Endodermal cell (in vitro differentiated cells): ENCODE data around the gene PRPF40B. TPM values are rescaled to one million over a fixed set of nuclear protein-coding genes. Genes with fewer than 3 reads are reported as not detected.

Source experiments
- DNase-seq: peaks from one replicate; pipeline ENCODE4 v3.0.0-alpha.2; 2017
- H3K27ac ChIP-seq: 2 replicates; pipeline ENCODE4 v1.5.1; 2013; ENCODE audit warnings: mild to moderate bottlenecking, low read depth, low read length, moderate library complexity
- H3K27me3 ChIP-seq: 2 replicates; pipeline ENCODE4 v1.6.1; 2013; ENCODE audit warnings: mild to moderate bottlenecking, low read length, moderate library complexity; ENCODE audit not compliant: insufficient read depth, control insufficient read depth, poor library complexity, severe bottlenecking
- H3K36me3 ChIP-seq: 2 replicates; pipeline ENCODE4 v1.7.0; 2013; ENCODE audit warnings: mild to moderate bottlenecking, low read length, moderate library complexity; ENCODE audit not compliant: control insufficient read depth, insufficient read depth
- H3K4me1 ChIP-seq: one replicate; pipeline ENCODE4 v1.7.0; 2013; ENCODE audit warnings: low read length; ENCODE audit not compliant: control insufficient read depth, insufficient read depth
- H3K4me3 ChIP-seq: 2 replicates; pipeline ENCODE4 v1.5.1; 2013; ENCODE audit warnings: mild to moderate bottlenecking, low read length, moderate library complexity
- H3K9ac ChIP-seq: 2 replicates; pipeline ENCODE4 v1.6.1; 2013; ENCODE audit warnings: mild to moderate bottlenecking, low read length, moderate library complexity; ENCODE audit not compliant: poor library complexity, severe bottlenecking; ENCODE audit errors: extremely low read depth
- H3K9me3 ChIP-seq: 2 replicates; pipeline ENCODE4 v1.6.1; 2013; ENCODE audit warnings: mild to moderate bottlenecking, low read length, moderate library complexity; ENCODE audit not compliant: control insufficient read depth
- H3K27ac Mint-ChIP-seq: 2 replicates; pipeline ENCODE4 v1.8.0; 2020; ENCODE audit warnings: mixed read lengths
- H3K27me3 Mint-ChIP-seq: 2 replicates; pipeline ENCODE4 v1.8.0; 2021; ENCODE audit warnings: mild to moderate bottlenecking, mixed read lengths; ENCODE audit not compliant: insufficient read depth
- H3K36me3 Mint-ChIP-seq: 2 replicates; pipeline ENCODE4 v1.8.0; 2020; ENCODE audit warnings: low read depth, mixed read lengths
- H3K4me1 Mint-ChIP-seq: 2 replicates; pipeline ENCODE4 v1.8.0; 2020; ENCODE audit warnings: mixed read lengths
- H3K4me3 Mint-ChIP-seq: 2 replicates; pipeline ENCODE4 v1.8.0; 2020; ENCODE audit warnings: mild to moderate bottlenecking, moderate library complexity, mixed read lengths
- H3K9me3 Mint-ChIP-seq: 2 replicates; pipeline ENCODE4 v1.8.0; 2020; ENCODE audit warnings: mild to moderate bottlenecking, mixed read lengths
- WGBS, 2 experiments: methylation state at CpG; one replicate each; pipeline versions ENCODE4 v1.1.5 to v1.1.7; 2013; ENCODE audit warnings: missing lambda C conversion rate in 2 of 2, mixed read lengths in 1 of 2; ENCODE audit not compliant: insufficient coverage in 1 of 2, insufficient read length in 1 of 2; 5-methylcytosine and 5-hydroxymethylcytosine counted together
- total RNA-seq, 2 donors: library from RNA; stranded (reverse); fragmentation: NEBNext Ultra II Directional in 1 of 2; extraction: Animal tissue kit (Norgen Biotek cat#: 25700) in 1 of 2; gene quantifications; 2 replicates in 1 of 2; 3 replicates in 1 of 2; pipeline ENCODE4 v1.2.1, GENCODE V29; 2021
- TF ChIP-seq, protein P1 (sequence below): fragments of 200-600 bp; sonication (generic); conservative IDR thresholded peaks from 2 replicates; pipeline ENCODE4 v1.5.0; 2021; ENCODE audit warnings: antibody characterized with exemption, mild to moderate bottlenecking

The PRPF40B gene
- total RNA-seq, 2 donors from 2014 or later: 33.8 to 45.6 TPM

DNA sequence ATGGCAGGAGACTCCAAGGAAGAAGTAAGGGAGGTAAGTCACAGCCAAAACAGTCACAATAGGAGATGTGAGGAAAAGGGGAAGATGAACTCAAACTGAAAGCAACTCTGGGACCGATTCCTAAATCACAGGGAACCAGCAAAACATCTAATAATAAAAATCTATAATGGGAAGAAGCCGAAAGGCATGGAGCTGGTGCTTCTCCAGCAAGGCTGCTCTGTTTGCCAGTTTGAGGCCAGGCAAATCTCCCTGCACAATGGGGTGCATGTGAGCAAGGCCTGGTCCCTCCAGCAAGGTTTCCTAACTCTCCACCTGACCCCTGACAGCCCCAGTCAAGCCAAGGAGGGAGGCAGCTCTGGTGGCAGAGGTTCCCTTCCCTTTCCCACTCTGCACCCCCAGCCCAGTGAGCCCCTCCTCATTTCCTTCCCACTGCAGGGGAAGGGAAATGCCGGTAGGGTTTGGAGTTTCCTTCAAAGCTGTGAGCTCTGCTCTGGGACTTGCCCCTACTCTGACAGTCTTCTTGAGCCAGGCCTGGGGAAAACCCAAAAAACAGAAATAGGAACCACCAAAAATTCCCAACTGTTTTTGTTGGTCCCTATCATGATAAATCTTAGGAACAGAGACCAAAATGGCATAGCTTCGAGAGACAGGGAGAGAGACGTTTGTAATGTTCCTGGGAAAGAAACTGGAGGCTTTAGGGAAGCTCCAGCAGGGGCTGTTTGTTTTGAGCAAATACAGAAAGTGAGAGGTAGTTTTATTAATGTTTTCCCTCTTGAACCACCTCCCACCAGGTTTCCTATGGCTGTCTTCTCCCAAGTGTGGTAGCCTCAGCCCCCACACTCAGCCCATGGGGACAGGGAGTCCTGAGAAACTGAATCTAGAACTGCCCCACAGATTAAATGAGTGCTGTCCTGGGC, 49.2 kb downstream of the PRPF40B start:
- H3K4me3 Mint-ChIP-seq: no peak overlapping the region
- peaks cover 33% of the 10 kb centered on the region for H3K4me1 Mint-ChIP-seq
- TF ChIP-seq, protein P1, sequence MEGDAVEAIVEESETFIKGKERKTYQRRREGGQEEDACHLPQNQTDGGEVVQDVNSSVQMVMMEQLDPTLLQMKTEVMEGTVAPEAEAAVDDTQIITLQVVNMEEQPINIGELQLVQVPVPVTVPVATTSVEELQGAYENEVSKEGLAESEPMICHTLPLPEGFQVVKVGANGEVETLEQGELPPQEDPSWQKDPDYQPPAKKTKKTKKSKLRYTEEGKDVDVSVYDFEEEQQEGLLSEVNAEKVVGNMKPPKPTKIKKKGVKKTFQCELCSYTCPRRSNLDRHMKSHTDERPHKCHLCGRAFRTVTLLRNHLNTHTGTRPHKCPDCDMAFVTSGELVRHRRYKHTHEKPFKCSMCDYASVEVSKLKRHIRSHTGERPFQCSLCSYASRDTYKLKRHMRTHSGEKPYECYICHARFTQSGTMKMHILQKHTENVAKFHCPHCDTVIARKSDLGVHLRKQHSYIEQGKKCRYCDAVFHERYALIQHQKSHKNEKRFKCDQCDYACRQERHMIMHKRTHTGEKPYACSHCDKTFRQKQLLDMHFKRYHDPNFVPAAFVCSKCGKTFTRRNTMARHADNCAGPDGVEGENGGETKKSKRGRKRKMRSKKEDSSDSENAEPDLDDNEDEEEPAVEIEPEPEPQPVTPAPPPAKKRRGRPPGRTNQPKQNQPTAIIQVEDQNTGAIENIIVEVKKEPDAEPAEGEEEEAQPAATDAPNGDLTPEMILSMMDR: no peak
- H3K36me3 Mint-ChIP-seq: no peaks in the 10 kb centered on the region
- H3K27me3 Mint-ChIP-seq: no peaks in the 10 kb centered on the region
- peak overlapping the region; percentile 77 for H3K27ac Mint-ChIP-seq
- Histone ChIP-seq H3K4me1 (peaks cover 13% of the 10 kb centered on the region), H3K36me3 (no peaks in the 10 kb centered on the region), H3K9me3 (no peaks in the 10 kb centered on the region), H3K4me3 (no peak overlapping the region), H3K27me3 (no peaks in the 10 kb centered on the region), H3K9ac (no peak overlapping the region), H3K27ac (peak overlapping the region; percentile 95)
- WGBS, 2 experiments: 82 to 95% methylated on average over 4 of the region's 5 CpGs
- DNase-seq: no peak
- H3K9me3 Mint-ChIP-seq: no peaks in the 10 kb centered on the region

DNA sequence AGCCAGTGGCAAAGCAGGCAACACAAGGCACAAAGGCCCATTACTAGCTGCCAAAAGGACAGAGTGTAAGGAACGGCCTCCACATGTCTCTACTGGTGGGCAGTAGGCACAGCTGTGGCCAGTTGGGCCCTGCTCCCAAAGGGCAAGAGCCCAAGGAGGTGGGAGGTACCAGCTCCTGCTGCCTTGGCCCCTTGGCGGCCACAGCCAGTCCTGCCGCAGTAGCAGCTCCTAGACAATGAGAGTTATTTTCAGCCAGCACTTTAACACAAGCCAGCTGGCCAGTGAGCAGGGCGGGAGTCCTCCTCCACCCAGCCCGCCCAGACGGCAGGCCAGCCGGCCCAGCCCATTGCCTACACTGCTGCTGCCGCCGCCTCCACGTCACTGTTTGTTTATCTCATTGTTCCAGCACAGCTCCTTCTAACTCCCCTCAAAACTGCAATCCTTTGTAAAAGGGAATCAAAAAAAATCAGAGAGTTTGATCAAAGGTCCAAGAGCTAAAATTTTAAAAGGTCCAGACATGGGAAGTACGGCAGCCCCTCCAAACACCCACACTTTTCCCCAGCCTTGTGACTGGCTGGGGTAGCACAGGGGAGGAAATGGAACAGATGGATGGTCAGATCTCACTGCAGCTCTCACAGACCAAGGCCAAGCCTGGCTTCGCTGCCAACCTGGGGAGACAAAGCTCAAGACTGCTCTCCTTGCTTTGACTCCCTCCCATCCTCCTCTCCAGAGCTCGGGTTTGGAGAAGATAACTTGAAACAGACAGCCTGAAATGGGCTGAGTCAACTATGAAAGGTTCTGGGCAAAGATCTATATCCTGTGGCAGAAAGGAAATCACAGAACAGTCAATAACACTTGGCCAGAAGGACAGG, 50.3 kb downstream of the PRPF40B start:
- H3K9ac ChIP-seq: peak overlapping the region; percentile 34
- H3K36me3 Mint-ChIP-seq: no peaks in the 10 kb centered on the region
- WGBS, 2 experiments: 46 to 50% methylated on average over 3 to 13 of the region's 13 CpGs

More for the DNA sequence above, 50.3 kb downstream of the PRPF40B start:
- peak overlapping the region; percentile 95 for H3K27ac ChIP-seq
- Mint-ChIP-seq H3K9me3 (no peaks in the 10 kb centered on the region), H3K4me3 (no peak overlapping the region), H3K27me3 (no peaks in the 10 kb centered on the region), H3K27ac (peak overlapping the region; percentile 77), H3K4me1 (peaks cover 26% of the 10 kb centered on the region)
- H3K4me3 ChIP-seq: peak overlapping the region; percentile 48
- no peaks in the 10 kb centered on the region for H3K9me3 ChIP-seq
- no peaks in the 10 kb centered on the region for H3K36me3 ChIP-seq
- peaks cover 13% of the 10 kb centered on the region for H3K4me1 ChIP-seq
- TF ChIP-seq, protein P1: peak; percentile 45
- H3K27me3 ChIP-seq: no peaks in the 10 kb centered on the region
- peak; percentile 87 for DNase-seq
